H1 (cell line): Measurements from ENCODE around the gene CD37. TPM values are rescaled to one million over a fixed set of nuclear protein-coding genes. Genes with fewer than 3 reads are reported as not detected.
A peak's percentile ranks its signal among the peaks of the same experiment; 100 is the strongest.
"Not testable (repeated sequence)": the region's sequence is repeated elsewhere in the genome, so short reads cannot be mapped to it uniquely, and the experiment has no call there.

Experiments
- CTCF ChIA-PET: fragments of 300-600 bp; sonication (Branson Sonifier 250); formaldehyde crosslinking; loops from one replicate; lab custom pipeline; 2021; ENCODE audit not compliant: partially characterized antibody; lab: Charles Lee
- POLR2A ChIA-PET: fragments of 300-600 bp; sonication (Branson Sonifier 250); formaldehyde crosslinking; loops from one replicate; lab custom pipeline; 2021; ENCODE audit warnings: inconsistent platforms; ENCODE audit not compliant: partially characterized antibody; lab: Charles Lee
- DNase-seq, 2 experiments: peaks; one replicate each; pipeline versions ENCODE4 v3.0.0 to v3.0.0-alpha.2; 2010 to 2022; ENCODE audit warnings: low spot score in 2 of 2, low read depth in 1 of 2, mixed read lengths in 1 of 2
- FAIRE-seq: peaks from 2 replicates; lab custom pipeline; 2011; peaks lifted over from hg19 to GRCh38; lab: Jason Lieb, UNC
- H2AFZ ChIP-seq: 2 replicates; pipeline ENCODE4 v1.8.1; 2012; ENCODE audit warnings: low read length, inconsistent platforms
- H2AK5ac ChIP-seq: 2 replicates; pipeline ENCODE4 v1.6.1; 2013; ENCODE audit warnings: low read depth, low read length
- H2BK120ac ChIP-seq: replicated peaks from 2 replicates; pipeline ENCODE3; 2013; ENCODE audit warnings: low read depth, low read length, inconsistent platforms
- H2BK12ac ChIP-seq: 2 replicates; pipeline ENCODE4 v1.6.1; 2013; ENCODE audit warnings: low read depth, low read length
- H2BK15ac ChIP-seq: 2 replicates; pipeline ENCODE4 v1.6.1; 2013; ENCODE audit warnings: low read length
- H2BK20ac ChIP-seq: 2 replicates; pipeline ENCODE4 v1.6.1; 2013; ENCODE audit warnings: low read length
- H2BK5ac ChIP-seq: 2 replicates; pipeline ENCODE4 v1.6.1; 2013; ENCODE audit warnings: low read depth, low read length
- H3K14ac ChIP-seq: 2 replicates; pipeline ENCODE4 v1.6.1; 2013; ENCODE audit warnings: inconsistent platforms; ENCODE audit not compliant: insufficient read length
- H3K18ac ChIP-seq: 2 replicates; pipeline ENCODE4 v1.6.1; 2013; ENCODE audit warnings: low read length; ENCODE audit errors: extremely low read depth
- H3K23ac ChIP-seq: 2 replicates; pipeline ENCODE4 v1.6.1; 2013; ENCODE audit warnings: inconsistent platforms; ENCODE audit not compliant: insufficient read length
- H3K23me2 ChIP-seq: 2 replicates; pipeline ENCODE4 v1.6.1; 2013; ENCODE audit warnings: low read depth, low read length
- H3K27ac ChIP-seq: 2 replicates; pipeline ENCODE4 v1.6.1; 2011; ENCODE audit warnings: low read depth, low read length, inconsistent platforms
- H3K27me3 ChIP-seq, 4 experiments: replicated peaks in 1 of 4; 1 replicate in 1 of 4; 2 replicates in 3 of 4; pipeline versions ENCODE4 v1.6.1 to v1.8.1; 2011 to 2013; ENCODE audit warnings: low read length in 3 of 4, mild to moderate bottlenecking in 3 of 4, inconsistent platforms in 2 of 4, mixed read lengths in 2 of 4, moderate library complexity in 1 of 4; ENCODE audit not compliant: control insufficient read depth in 3 of 4, insufficient read depth in 3 of 4; ENCODE audit errors: extremely low read depth in 1 of 4
- H3K36me3 ChIP-seq, 4 experiments: 2 replicates each; pipeline versions ENCODE4 v1.6.1 to v1.8.1; 2011 to 2013; ENCODE audit warnings: mild to moderate bottlenecking in 4 of 4, low read length in 3 of 4, moderate library complexity in 2 of 4, control low read depth in 1 of 4, inconsistent platforms in 1 of 4; ENCODE audit not compliant: insufficient read depth in 4 of 4, control insufficient read depth in 2 of 4
- H3K4ac ChIP-seq: replicated peaks from 2 replicates; pipeline ENCODE3; 2013; ENCODE audit warnings: low read length, low read depth, mixed read lengths, inconsistent platforms; ENCODE audit not compliant: insufficient read length
- H3K4me1 ChIP-seq, 4 experiments: replicated peaks in 1 of 4; 1 replicate in 1 of 4; 2 replicates in 3 of 4; pipeline versions ENCODE4 v1.6.1 to v1.8.1; 2011 to 2013; ENCODE audit warnings: low read length in 3 of 4, inconsistent platforms in 2 of 4, mixed read lengths in 1 of 4; ENCODE audit not compliant: insufficient read depth in 4 of 4, control insufficient read depth in 3 of 4
- H3K4me2 ChIP-seq, 2 experiments: 2 replicates each; pipeline versions ENCODE4 v1.6.1 to v1.8.1; 2011 to 2013; ENCODE audit warnings: low read depth in 2 of 2, low read length in 2 of 2, control low read depth in 1 of 2, inconsistent platforms in 1 of 2, mild to moderate bottlenecking in 1 of 2; ENCODE audit not compliant: insufficient read depth in 1 of 2
- H3K4me3 ChIP-seq, 4 experiments: fragments of 200-600, 300-600 bp in 1 of 4; sonication (generic), shearing (Covaris generic), sonication (Bioruptor Twin) in 1 of 4; 2 replicates each; pipeline versions ENCODE4 v1.5.1 to v1.8.1; 2011 to 2016; ENCODE audit warnings: low read length in 4 of 4, low read depth in 3 of 4, control low read depth in 2 of 4, inconsistent platforms in 2 of 4, mild to moderate bottlenecking in 2 of 4, mixed read lengths in 1 of 4, moderate library complexity in 1 of 4; ENCODE audit not compliant: insufficient read depth in 2 of 4; ENCODE audit errors: extremely low read depth in 1 of 4
- H3K56ac ChIP-seq: replicated peaks from 2 replicates; pipeline ENCODE3; 2013; ENCODE audit warnings: low read depth, mild to moderate bottlenecking, mixed read lengths, low read length, inconsistent platforms; ENCODE audit not compliant: insufficient read length
- H3K79me1 ChIP-seq: 2 replicates; pipeline ENCODE4 v1.6.1; 2013; ENCODE audit warnings: low read depth, low read length, control low read depth
- H3K79me2 ChIP-seq, 2 experiments: 2 replicates each; pipeline versions ENCODE4 v1.6.1 to v1.8.1; 2012 to 2013; ENCODE audit warnings: low read length in 2 of 2, mild to moderate bottlenecking in 2 of 2, inconsistent platforms in 1 of 2; ENCODE audit not compliant: insufficient read depth in 2 of 2, control insufficient read depth in 1 of 2
- H3K9ac ChIP-seq, 4 experiments: replicated peaks in 1 of 4; 1 replicate in 1 of 4; 2 replicates in 3 of 4; pipeline versions ENCODE4 v1.6.1 to v1.8.1; 2011 to 2013; ENCODE audit warnings: low read depth in 3 of 4, low read length in 3 of 4, control low read depth in 2 of 4, mild to moderate bottlenecking in 2 of 4, moderate library complexity in 2 of 4, inconsistent platforms in 1 of 4; ENCODE audit errors: extremely low read depth in 1 of 4
- H3K9me3 ChIP-seq, 2 experiments: 2 replicates each; pipeline versions ENCODE4 v1.6.1 to v1.8.1; 2012 to 2013; ENCODE audit warnings: mild to moderate bottlenecking in 2 of 2, moderate library complexity in 2 of 2, control low read depth in 1 of 2, inconsistent platforms in 1 of 2, low read depth in 1 of 2, low read length in 1 of 2, mixed read lengths in 1 of 2; ENCODE audit not compliant: insufficient read depth in 2 of 2
- H4K20me1 ChIP-seq, 2 experiments: replicated peaks in 1 of 2; 2 replicates each; pipeline versions ENCODE3 to v1.8.1; 2011 to 2013; ENCODE audit warnings: inconsistent platforms in 2 of 2, low read length in 2 of 2, mild to moderate bottlenecking in 1 of 2; ENCODE audit not compliant: insufficient read depth in 2 of 2, control insufficient read depth in 1 of 2
- H4K5ac ChIP-seq: 2 replicates; pipeline ENCODE4 v1.6.1; 2013; ENCODE audit warnings: low read length, low read depth, mixed read lengths, inconsistent platforms; ENCODE audit not compliant: insufficient read length
- H4K8ac ChIP-seq: 2 replicates; pipeline ENCODE4 v1.8.0; 2013; ENCODE audit warnings: mild to moderate bottlenecking, moderate library complexity, low read length, inconsistent platforms; ENCODE audit not compliant: insufficient read depth; ENCODE audit errors: extremely low read depth
- H4K91ac ChIP-seq: replicated peaks from 2 replicates; pipeline ENCODE3; 2013; ENCODE audit warnings: low read length, mixed read lengths, inconsistent platforms; ENCODE audit not compliant: insufficient read length
- KDM1A ChIP-seq: fragments of 200-600, 300-600 bp; sonication (generic); IDR thresholded peaks from 2 replicates; pipeline ENCODE4 v1.7.1; 2016; ENCODE audit warnings: mild to moderate bottlenecking, low read length, borderline replicate concordance
- WGBS, 2 experiments: shearing (Covaris generic) in 1 of 2; methylation state at CpG; one replicate each; pipeline versions ENCODE4 v1.1.6 to v1.1.7; 2013 to 2015; ENCODE audit warnings: low lambda C conversion rate in 2 of 2, mixed read lengths in 2 of 2, inconsistent platforms in 1 of 2, low coverage in 1 of 2, missing lambda C conversion rate in 1 of 2; ENCODE audit not compliant: insufficient replicate concordance in 2 of 2, insufficient coverage in 1 of 2, insufficient read length in 1 of 2; ENCODE audit errors: extremely low coverage in 1 of 2, missing lambda C conversion rate in 1 of 2; 5-methylcytosine and 5-hydroxymethylcytosine counted together
- polyA plus RNA-seq, 7 experiments: library from polyadenylated mRNA; depleted of rRNA in 3 of 7; stranded (reverse) in 5 of 7; unstranded in 2 of 7; fragments of >200 nt in 5 of 7; fragments of 200-250 nt in 2 of 7; gene quantifications; 1 replicate in 5 of 7; 2 replicates in 1 of 7; 4 replicates in 1 of 7; pipeline versions ENCODE4 v1.2.1 to v1.2.3, GENCODE V29; 2011 to 2013; ENCODE audit warnings: missing spikeins in 2 of 7, mixed read lengths in 2 of 7
- total RNA-seq: library from RNA; stranded (reverse); fragmentation: NEBNext Ultra II Directional; extraction: Animal tissue kit (Norgen Biotek cat#: 25700); gene quantifications from 2 replicates; pipeline ENCODE4 v1.2.1, GENCODE V29; 2021

Gene CD37
- total and polyA plus RNA-seq, 2 of the 8 experiments (the other 6 are each of a cell fraction or from before 2014, with no cell fraction given) = not detected

GRCh38 chr19:49298653-49299052 is 36.6 kb upstream of the CD37 start:
- 83% methylated on average over 3 of the region's 3 CpGs; no CpG with 5 or more reads in 1 of the 2 experiments for WGBS, 2 experiments
- POLR2A ChIA-PET = not testable (repeated sequence)

More at GRCh38 chr19:49298653-49299052, 36.6 kb upstream of the CD37 start:
- H3K14ac ChIP-seq, H3K27ac ChIP-seq, H2BK120ac ChIP-seq, H3K4me2 ChIP-seq, DNase-seq, H4K20me1 ChIP-seq, H3K4ac ChIP-seq, H3K9me3 ChIP-seq, H3K4me3 ChIP-seq, H4K5ac ChIP-seq, H3K9ac ChIP-seq: not testable (repeated sequence)
- CTCF ChIA-PET = interaction anchor here (0.6 to 1.1 kb wide), 2 partner anchors 14 to 38 kb away, joined by 3 read pairs; no protein-coding TSS in a partner anchor
- TF ChIP-seq KDM1A = peak; percentile 22; the same call in 1 of the 2 replicates
- TF ChIP-seq, all 59 proteins: peak for 1; not testable (repeated sequence) for 58
- not testable (repeated sequence) for H4K91ac ChIP-seq, H3K36me3 ChIP-seq, H2AK5ac ChIP-seq, H3K27me3 ChIP-seq, H3K56ac ChIP-seq, H3K18ac ChIP-seq, H2BK12ac ChIP-seq, H2AFZ ChIP-seq, H4K8ac ChIP-seq, H3K23ac ChIP-seq, H3K79me2 ChIP-seq, H2BK5ac ChIP-seq, H2BK20ac ChIP-seq, H3K23me2 ChIP-seq, H2BK15ac ChIP-seq, H3K79me1 ChIP-seq, H3K4me1 ChIP-seq
- peak; percentile 36 for FAIRE-seq
